D721Med (cell line): ENCODE measurements around the gene CHST15.

Experiments used
- DNase-seq: peaks from one replicate; pipeline ENCODE4 v3.0.0; 2011; ENCODE audit warnings: low spot score; ENCODE audit not compliant: insufficient read length
- FAIRE-seq: peaks from 2 replicates; lab custom pipeline; 2011; peaks lifted over from hg19 to GRCh38; lab: Jason Lieb, UNC
- CTCF ChIP-seq: IDR thresholded peaks from 2 replicates; pipeline ENCODE4 v1.5.1; 2012; ENCODE audit warnings: mild to moderate bottlenecking, control low read depth; ENCODE audit not compliant: insufficient read depth; ENCODE audit errors: missing control alignments

CHST15 gene

GRCh38 chr10:124005091-124005490, 88.3 kb downstream of the CHST15 start:
- FAIRE-seq (no peak), DNase-seq (no peak)
- TF ChIP-seq CTCF: no peak

GRCh38 chr10:124004663-124005004, 88.8 kb downstream of the CHST15 start:
- FAIRE-seq: no peak
- no peak for DNase-seq

GRCh38 chr10:124003871-124004662, 89.3 kb downstream of the CHST15 start:
- no peak for FAIRE-seq
- no peak for DNase-seq
- TF ChIP-seq CTCF: no peak

More at GRCh38 chr10:124004663-124005004, 88.8 kb downstream of the CHST15 start:
- TF ChIP-seq CTCF: no peak

GRCh38 chr10:124003481-124003870, 89.9 kb downstream of the CHST15 start:
- FAIRE-seq: no peak
- DNase-seq: no peak
- TF ChIP-seq CTCF: no peak

- DNase-seq: no peak
- no peak for TF ChIP-seq CTCF
- no peak for FAIRE-seq
These were observed 90.4 kb downstream of the CHST15 start for GRCh38 chr10:124003070-124003419.

GRCh38 chr10:124002391-124003069, 90.9 kb downstream of the CHST15 start:
- DNase-seq (no peak), FAIRE-seq (no peak)
- TF ChIP-seq CTCF: no peak

GRCh38 chr10:124001391-124002148, 91.8 kb downstream of the CHST15 start:
- FAIRE-seq: no peak

More at GRCh38 chr10:124001391-124002148, 91.8 kb downstream of the CHST15 start:
- TF ChIP-seq CTCF: no peak
- no peak for DNase-seq
